Limb (tissue), 2 donors: ENCODE data around the gene RERE.

Experiments used
- DNase-seq, 2 donors: peaks; one replicate each; pipeline ENCODE4 v3.0.0-alpha.2; 2016; ENCODE audit errors: extremely low spot score in 2 of 2

Gene RERE

GRCh38 chr1:8352886-8353785, 464.3 kb downstream of the RERE start:
- DNase-seq, result no peak

GRCh38 chr1:8352471-8352845, 465.0 kb downstream of the RERE start:
- no peak for DNase-seq

- DNase-seq, result no peak
Measured at GRCh38 chr1:8351693-8352470, 465.6 kb downstream of the RERE start.

- DNase-seq, result peak in 1 of 2 donors; percentile 31
Measured at GRCh38 chr1:8350914-8351684, 466.3 kb downstream of the RERE start.

- DNase-seq, result no peak
Measured at GRCh38 chr1:8349961-8350360, 467.5 kb downstream of the RERE start.

GRCh38 chr1:8349473-8349865, 468.0 kb downstream of the RERE start:
- DNase-seq, result no peak

- peak; percentile 67 to 83 for DNase-seq
Measured at GRCh38 chr1:8348777-8349472, 468.5 kb downstream of the RERE start.

GRCh38 chr1:8348047-8348776, 469.2 kb downstream of the RERE start:
- no peak for DNase-seq

- no peak for DNase-seq
Measured at GRCh38 chr1:8347635-8348034, 469.8 kb downstream of the RERE start.

GRCh38 chr1:8345621-8346415, 471.6 kb downstream of the RERE start:
- no peak for DNase-seq

GRCh38 chr1:8344893-8345507, 472.4 kb downstream of the RERE start:
- no peak for DNase-seq

- no peak for DNase-seq
Measured at GRCh38 chr1:8343464-8344001, 473.9 kb downstream of the RERE start.

- no peak for DNase-seq
Measured at GRCh38 chr1:8343044-8343443, 474.4 kb downstream of the RERE start.

- DNase-seq, result no peak
Measured at GRCh38 chr1:8342325-8342724, 475.1 kb downstream of the RERE start.

- DNase-seq, result no peak
Measured at GRCh38 chr1:8340448-8340847, 477.0 kb downstream of the RERE start.

- DNase-seq, result no peak
Measured at GRCh38 chr1:8339203-8339600, 478.2 kb downstream of the RERE start.

- no peak for DNase-seq
Measured at GRCh38 chr1:8338526-8339202, 478.8 kb downstream of the RERE start.

- no peak for DNase-seq
Measured at GRCh38 chr1:8337776-8338525, 479.5 kb downstream of the RERE start.
